Measurements from ENCODE around the gene STEAP1. TPM values are rescaled to one million over a fixed set of nuclear protein-coding genes. Genes with fewer than 3 reads are reported as not detected.

The STEAP1 gene
- total RNA-seq, 5 donors from 2014 or later (not counting 1 experiment from before 2014, with no cell fraction given) = 0.19 TPM; not detected in 4

DNA sequence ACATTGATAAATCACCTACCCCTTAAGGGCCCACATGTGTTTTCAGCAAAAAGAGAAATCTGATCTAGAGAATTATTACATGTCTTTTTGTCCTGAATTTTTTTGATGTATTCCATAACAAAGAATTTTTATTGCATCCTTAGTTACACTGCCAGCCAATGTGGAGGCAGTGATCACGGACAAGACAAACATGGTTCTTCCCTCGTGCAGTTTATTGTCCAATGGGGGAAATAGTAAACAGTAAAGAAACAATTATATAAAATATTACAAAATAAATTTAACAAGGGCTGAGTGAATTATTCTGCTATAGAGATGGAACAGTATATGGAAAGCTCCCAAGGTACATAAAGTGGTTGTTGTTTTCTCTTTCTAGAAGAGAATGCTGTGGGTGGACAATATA is 59.3 kb downstream of the STEAP1 start:
- H3K36me3 ChIP-seq (ENCODE audit: control insufficient read depth in 2 of 2, extremely low read depth in 1 of 2, insufficient read depth in 1 of 2, low read length in 1 of 2) = no peaks in the 10 kb centered on the region
- Mint-ChIP-seq H3K27ac (no peak overlapping the region), H3K36me3 (no peaks in the 10 kb centered on the region), H3K4me3 (no peak overlapping the region), H3K27me3 (peaks cover 7 to 25% of the 10 kb centered on the region in 2 donors), H3K4me1 (peaks cover 5 to 6% (median 6%) of the 10 kb centered on the region in 3 donors), H3K9me3 (peaks cover 0 to 5% (median 0%) of the 10 kb centered on the region in 3 donors)
- no peak overlapping the region for H3K4me3 ChIP-seq (ENCODE audit: control insufficient read depth in 1 of 2, extremely low read depth in 1 of 2, low read length in 1 of 2)
- no peak for DNase-seq
- H3K9me3 ChIP-seq = no peaks in the 10 kb centered on the region
- peaks cover 13 to 19% of the 10 kb centered on the region in 2 experiments for H3K27me3 ChIP-seq (replicated peaks in 1 of 2; ENCODE audit: control insufficient read depth in 2 of 2, extremely low read depth in 1 of 2, insufficient read depth in 2 of 2, low read length in 1 of 2)
- no CpG with 5 or more reads among the region's 2 CpGs for WGBS (ENCODE audit: insufficient coverage)
- ChIA-PET POLR2A (no interaction called here), CTCF (no interaction called here)
- H3K27ac ChIP-seq (ENCODE audit: low read length) = no peak overlapping the region
- H3K4me1 ChIP-seq (ENCODE audit: control insufficient read depth in 1 of 2, extremely low read depth in 1 of 2, insufficient read depth in 2 of 2, low read length in 2 of 2) = peaks cover 0 to 7% of the 10 kb centered on the region in 2 experiments
- ATAC-seq (replicated peaks in 1 of 4) = no peak

Other genes with a start within 250 kb of the STEAP1 start
- under 1 TPM in 2 of 5 donors, not detected in 3; 0.19 to 0.20 TPM for gene STEAP2, start 57.3 kb downstream of the STEAP1 start, total RNA-seq
- under 1 TPM in 4 of 5 donors, not detected in 1; 0.20 to 0.64 (median 0.41) TPM for gene CFAP69, start 90.7 kb downstream of the STEAP1 start, total RNA-seq
- not detected for gene FAM237B, start 166.8 kb downstream of the STEAP1 start, total RNA-seq
- gene GTPBP10, start 192.2 kb downstream of the STEAP1 start, total RNA-seq = 10 to 100 TPM; 18.4 to 31.8 (median 29.7) TPM
- 1 to 10 TPM; 1.8 to 3.7 (median 2.3) TPM for gene CLDN12, start 249.0 kb downstream of the STEAP1 start, total RNA-seq